ENCODE data around the gene USP31. TPM values are rescaled to one million over a fixed set of nuclear protein-coding genes. Genes with fewer than 3 reads are reported as not detected.

USP31 gene
- total and polyA plus RNA-seq, 2 of the 8 experiments (the other 6 are each of a cell fraction or from before 2014, with no cell fraction given), result 6.7 to 19.0 TPM

DNA sequence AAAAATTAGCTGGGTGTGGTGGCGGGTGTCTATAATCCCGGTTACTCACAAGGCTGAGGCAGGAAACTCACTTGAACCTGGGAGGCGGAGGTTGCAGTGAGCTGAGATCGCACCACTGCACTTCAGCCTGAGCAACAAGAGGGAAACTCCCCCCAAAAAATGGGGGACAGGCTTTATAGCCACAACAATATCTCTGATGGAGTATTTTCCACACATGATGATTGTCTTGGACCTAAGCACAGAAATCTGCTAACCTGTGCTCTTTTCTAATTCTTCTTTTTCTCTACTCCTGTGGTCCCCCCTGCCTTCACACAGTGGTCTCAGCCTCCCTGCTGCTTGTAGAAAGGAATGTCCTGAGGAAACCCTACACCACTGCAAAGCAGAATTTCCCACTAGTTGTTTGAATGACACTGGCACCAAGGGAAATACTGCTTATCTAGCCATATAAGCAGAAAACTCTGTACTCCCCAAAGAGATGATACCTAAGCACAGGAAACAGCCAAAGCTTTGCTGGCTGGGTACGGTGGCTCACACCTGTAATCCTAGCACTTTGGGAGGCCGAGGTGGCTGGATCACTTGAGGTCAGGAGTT, 117.6 kb downstream of the USP31 start:
- H2BK120ac ChIP-seq (replicated peaks; ENCODE audit: low read depth, low read length), result no peak overlapping the region
- no peak overlapping the region for H2BK20ac ChIP-seq (ENCODE audit: low read length)
- WGBS, 2 experiments (ENCODE audit: extremely low coverage in 1 of 2, insufficient coverage in 1 of 2, insufficient read length in 1 of 2, insufficient replicate concordance in 2 of 2, low coverage in 1 of 2, low lambda C conversion rate in 2 of 2, missing lambda C conversion rate in 1 of 2), result 78% methylated on average over 5 of the region's 6 CpGs; no CpG with 5 or more reads in 1 of the 2 experiments
- H3K9me3 ChIP-seq (ENCODE audit: insufficient read depth in 2 of 2, low read depth in 1 of 2, low read length in 1 of 2), result peaks cover 7 to 11% of the 10 kb centered on the region in 2 experiments; a peak in 3 of 4 replicates
- H3K4me1 ChIP-seq (replicated peaks in 1 of 4; ENCODE audit: control insufficient read depth in 3 of 4, insufficient read depth in 4 of 4, low read length in 3 of 4), result peaks cover 2 to 7% (median 4%) of the 10 kb centered on the region in 4 experiments; a peak in 6 of 7 replicates
- no peak overlapping the region for H2BK5ac ChIP-seq (ENCODE audit: low read depth, low read length)
- peak overlapping the region in 1 of 2 experiments; percentile 42; a peak in 1 of 4 replicates for H3K4me2 ChIP-seq (ENCODE audit: insufficient read depth in 1 of 2, low read depth in 2 of 2, low read length in 2 of 2)
- H4K8ac ChIP-seq (ENCODE audit: extremely low read depth, insufficient read depth, low read length), result no peak overlapping the region
- H2BK15ac ChIP-seq (ENCODE audit: low read length), result no peak overlapping the region
- H3K4ac ChIP-seq (replicated peaks; ENCODE audit: insufficient read length, low read depth, low read length), result no peak overlapping the region
- no peak overlapping the region for H2AFZ ChIP-seq (ENCODE audit: low read length)
- H3K4me3 ChIP-seq (ENCODE audit: extremely low read depth in 1 of 4, insufficient read depth in 2 of 4, low read depth in 3 of 4, low read length in 4 of 4), result no peak overlapping the region
- no peak for DNase-seq (ENCODE audit: low read depth in 1 of 2, low spot score in 2 of 2)
- no peak overlapping the region for H3K18ac ChIP-seq (ENCODE audit: extremely low read depth, low read length)
- no peaks in the 10 kb centered on the region for H3K27me3 ChIP-seq (replicated peaks in 1 of 4; ENCODE audit: control insufficient read depth in 3 of 4, extremely low read depth in 1 of 4, insufficient read depth in 3 of 4, low read length in 3 of 4)
- no peak overlapping the region for H3K27ac ChIP-seq (ENCODE audit: low read depth, low read length)
- H3K9ac ChIP-seq (replicated peaks in 1 of 4; ENCODE audit: extremely low read depth in 1 of 4, low read depth in 3 of 4, low read length in 3 of 4), result no peak overlapping the region
- H4K20me1 ChIP-seq (replicated peaks in 1 of 2; ENCODE audit: control insufficient read depth in 1 of 2, insufficient read depth in 2 of 2, low read length in 2 of 2), result no peaks in the 10 kb centered on the region
- no peak overlapping the region for H3K23ac ChIP-seq (ENCODE audit: insufficient read length)
- no peaks in the 10 kb centered on the region for H3K36me3 ChIP-seq (ENCODE audit: control insufficient read depth in 2 of 4, insufficient read depth in 4 of 4, low read length in 3 of 4)
- H3K56ac ChIP-seq (replicated peaks; ENCODE audit: insufficient read length, low read depth, low read length), result no peak overlapping the region
- H4K5ac ChIP-seq (ENCODE audit: insufficient read length, low read depth, low read length), result no peak overlapping the region
- H3K14ac ChIP-seq (ENCODE audit: insufficient read length), result no peak overlapping the region
- peak; percentile 55 for FAIRE-seq
- H2BK12ac ChIP-seq (ENCODE audit: low read depth, low read length), result no peak overlapping the region; the same call in 1 of the 2 replicates
- no peaks in the 10 kb centered on the region for H3K23me2 ChIP-seq (ENCODE audit: low read depth, low read length)
- ChIA-PET CTCF (ENCODE audit: partially characterized antibody) (interaction anchor here (0.6 to 2.9 kb wide), 7 partner anchors 11 to 132 kb away, joined by 3 to 12 read pairs (median 4); no protein-coding TSS in a partner anchor), POLR2A (ENCODE audit: partially characterized antibody) (interaction anchor here (0.7 to 1.4 kb wide), 2 partner anchors 12 to 172 kb away, joined by 3 read pairs; no protein-coding TSS in a partner anchor)
- H3K79me1 ChIP-seq (ENCODE audit: low read depth, low read length), result no peaks in the 10 kb centered on the region
- no peak overlapping the region for H2AK5ac ChIP-seq (ENCODE audit: low read depth, low read length)
- H4K91ac ChIP-seq (replicated peaks; ENCODE audit: insufficient read length, low read length), result no peak overlapping the region
- no peaks in the 10 kb centered on the region for H3K79me2 ChIP-seq (ENCODE audit: control insufficient read depth in 1 of 2, insufficient read depth in 2 of 2, low read length in 2 of 2)
- TF ChIP-seq CREB1 (IDR thresholded peaks at IDR 0.05), result no peak
- peak in 1 of 2 experiments; percentile 28; a peak in 1 of 3 replicates for TF ChIP-seq EP300 (IDR thresholded peaks at IDR 0.05; ENCODE audit: borderline replicate concordance in 1 of 2, low read depth in 2 of 2, low read length in 2 of 2)
- TF ChIP-seq POLR2AphosphoS5 (IDR thresholded peaks at IDR 0.05; ENCODE audit: low read depth, low read length), result no peak
- 0 out of 2 replicates have a peak, but pooled peaks have one; percentile 53 for TF ChIP-seq CHD1 (IDR thresholded peaks at IDR 0.05; ENCODE audit: low read depth, low read length)
- peak; percentile 58; the same call in 1 of the 2 replicates for TF ChIP-seq JUND (IDR thresholded peaks at IDR 0.05; ENCODE audit: low read length)
- TF ChIP-seq FOSL1 (IDR thresholded peaks at IDR 0.05; ENCODE audit: insufficient read depth, low read depth, low read length), result no peak
- no peak for TF ChIP-seq POU5F1 (IDR thresholded peaks at IDR 0.05; ENCODE audit: low read depth, low read length)
- no peak for TF ChIP-seq ZNF274 (IDR thresholded peaks at IDR 0.05; ENCODE audit: borderline replicate concordance, extremely low read depth, low read length)
- TF ChIP-seq ATF2 (IDR thresholded peaks at IDR 0.05; ENCODE audit: low read length), result no peak
- TF ChIP-seq SIN3A (conservative IDR thresholded peaks at IDR 0.05 in 1 of 2, IDR thresholded peaks at IDR 0.05 in 1 of 2; ENCODE audit: low read depth in 1 of 2, low read length in 2 of 2), result no peak
- TF ChIP-seq GTF2F1 (IDR thresholded peaks at IDR 0.05; ENCODE audit: borderline replicate concordance, low read depth, low read length), result no peak
